Mesenteric fat pad (tissue), 1 donor: ENCODE measurements around the gene SPINDOC. TPM values are rescaled to one million over a fixed set of nuclear protein-coding genes. Genes with fewer than 3 reads are reported as not detected.

Experiments used
- total RNA-seq: library from RNA; stranded (reverse); fragmentation: NEBNext Ultra II Directional; extraction: Animal tissue kit (Norgen Biotek cat#: 25700); gene quantifications from one replicate; pipeline ENCODE4 v1.2.1, GENCODE V29; 2021
- donor health status: DM: yes; HTN: yes; CAD: no.

Gene SPINDOC
- total RNA-seq, 1 donor from 2014 or later, result 16.2 TPM

Other genes starting within 250 kb of the SPINDOC start
- 399 TPM for gene PLAAT3, start 199.0 kb upstream of the SPINDOC start, total RNA-seq
- gene ATL3, start 142.1 kb upstream of the SPINDOC start, total RNA-seq, result 123 TPM
- 267 TPM for gene RTN3, start 132.0 kb upstream of the SPINDOC start, total RNA-seq
- gene ZFTA, start 44.7 kb upstream of the SPINDOC start, total RNA-seq, result 15.3 TPM
- gene MARK2, start 25.7 kb downstream of the SPINDOC start, total RNA-seq, result 32.2 TPM
- gene RCOR2, start 103.7 kb downstream of the SPINDOC start, total RNA-seq, result 0.58 TPM
- gene NAA40, start 125.5 kb downstream of the SPINDOC start, total RNA-seq, result 14.7 TPM
- gene COX8A, start 161.2 kb downstream of the SPINDOC start, total RNA-seq, result 249 TPM
- 44.3 TPM for gene OTUB1, start 173.0 kb downstream of the SPINDOC start, total RNA-seq
- gene FLRT1, start 222.5 kb downstream of the SPINDOC start, total RNA-seq, result not detected